Gastrocnemius medialis (tissue), 4 donors: ENCODE measurements around the gene HIVEP2.

Experiments
- POLR2A ChIP-seq, 2 donors: fragments of 450-650 bp; IDR thresholded peaks; one replicate each; pipeline ENCODE4 v1.6.1; 2017; ENCODE audit warnings: antibody characterized with exemption in 2 of 2, mild to moderate bottlenecking in 2 of 2, moderate library complexity in 2 of 2
- TF ChIP-seq, protein P1 (sequence below), 5 experiments: fragments of 450-650 bp in 3 of 5; fragments of 200-600 bp in 2 of 5; sonication (generic) in 2 of 5; IDR thresholded peaks in 4 of 5; conservative IDR thresholded peaks in 1 of 5; 1 replicate in 4 of 5; 2 replicates in 1 of 5; pipeline ENCODE4 v1.5.1; 2016 to 2019; ENCODE audit warnings: antibody characterized with exemption in 5 of 5, mild to moderate bottlenecking in 3 of 5, moderate library complexity in 3 of 5

DNA sequence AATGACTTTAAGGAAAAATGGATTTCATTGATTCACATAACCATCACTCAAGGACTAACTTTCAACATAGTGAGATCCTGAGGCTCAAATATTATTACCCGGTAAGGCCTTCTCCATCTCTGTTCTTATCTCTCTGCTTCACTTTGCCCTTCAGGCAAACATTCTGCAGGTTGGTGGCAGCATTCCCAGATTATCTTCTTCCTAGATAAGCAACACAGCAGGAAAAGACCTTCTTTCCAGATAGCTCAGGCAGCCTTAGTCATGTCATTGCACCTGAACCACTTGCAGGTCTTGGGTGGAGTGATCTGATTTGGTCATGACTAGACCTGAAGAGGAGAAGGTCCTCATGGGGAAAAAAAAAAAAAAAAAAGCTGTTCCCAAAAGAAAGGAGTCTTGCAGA, 5.3 kb upstream of the HIVEP2 start:
- TF ChIP-seq, protein P1, sequence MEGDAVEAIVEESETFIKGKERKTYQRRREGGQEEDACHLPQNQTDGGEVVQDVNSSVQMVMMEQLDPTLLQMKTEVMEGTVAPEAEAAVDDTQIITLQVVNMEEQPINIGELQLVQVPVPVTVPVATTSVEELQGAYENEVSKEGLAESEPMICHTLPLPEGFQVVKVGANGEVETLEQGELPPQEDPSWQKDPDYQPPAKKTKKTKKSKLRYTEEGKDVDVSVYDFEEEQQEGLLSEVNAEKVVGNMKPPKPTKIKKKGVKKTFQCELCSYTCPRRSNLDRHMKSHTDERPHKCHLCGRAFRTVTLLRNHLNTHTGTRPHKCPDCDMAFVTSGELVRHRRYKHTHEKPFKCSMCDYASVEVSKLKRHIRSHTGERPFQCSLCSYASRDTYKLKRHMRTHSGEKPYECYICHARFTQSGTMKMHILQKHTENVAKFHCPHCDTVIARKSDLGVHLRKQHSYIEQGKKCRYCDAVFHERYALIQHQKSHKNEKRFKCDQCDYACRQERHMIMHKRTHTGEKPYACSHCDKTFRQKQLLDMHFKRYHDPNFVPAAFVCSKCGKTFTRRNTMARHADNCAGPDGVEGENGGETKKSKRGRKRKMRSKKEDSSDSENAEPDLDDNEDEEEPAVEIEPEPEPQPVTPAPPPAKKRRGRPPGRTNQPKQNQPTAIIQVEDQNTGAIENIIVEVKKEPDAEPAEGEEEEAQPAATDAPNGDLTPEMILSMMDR (IDR thresholded peaks at IDR 0.05 in 4 of 5, conservative IDR thresholded peaks at IDR 0.05 in 1 of 5) = no peak
- TF ChIP-seq POLR2A (IDR thresholded peaks at IDR 0.05) = no peak
